ENCODE measurements around the gene TMCO4.

DNA sequence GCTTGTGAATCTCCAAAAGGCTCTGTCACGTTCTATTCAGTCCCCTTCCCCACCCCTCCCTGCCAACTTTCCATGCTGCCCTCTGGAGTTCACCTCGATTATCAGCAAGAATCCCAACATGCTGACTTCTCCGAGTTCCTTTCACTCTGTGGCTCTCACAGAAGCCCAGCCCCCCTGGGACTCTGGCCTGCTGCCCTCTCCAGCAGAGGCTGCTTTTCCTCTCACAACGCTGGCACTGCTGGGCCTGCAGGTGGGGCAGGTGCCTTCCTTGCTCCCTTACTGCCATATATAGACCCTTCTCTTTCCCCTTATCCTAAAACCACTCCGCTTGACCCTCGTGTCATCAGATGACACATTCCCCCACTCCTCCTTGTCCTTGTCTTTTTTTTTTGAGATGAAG lies 25.6 kb upstream of the TMCO4 start:
- no peak for TF ChIP-seq CTCF (tag by site-specific recombination; IDR thresholded peaks at IDR 0.05)
- TF ChIP-seq KLF16 (tag by site-specific recombination; IDR thresholded peaks at IDR 0.05), result no peak
- no peak for TF ChIP-seq ZNF623 (tag by site-specific recombination; IDR thresholded peaks at IDR 0.05)
- TF ChIP-seq BCL11A (tag by site-specific recombination; IDR thresholded peaks at IDR 0.05; ENCODE audit: low read depth), result no peak
- no peak for TF ChIP-seq ZNF23 (tag by site-specific recombination; IDR thresholded peaks at IDR 0.05; ENCODE audit: borderline replicate concordance)
- TF ChIP-seq ZNF133 (tag by site-specific recombination; IDR thresholded peaks at IDR 0.05), result no peak
- TF ChIP-seq ZNF549 (tag by site-specific recombination; IDR thresholded peaks at IDR 0.05), result no peak
- no peak for TF ChIP-seq REST (tag by site-specific recombination; IDR thresholded peaks at IDR 0.05)
- no peak for TF ChIP-seq ZNF114 (tag by site-specific recombination; IDR thresholded peaks at IDR 0.05)
- no peak for TF ChIP-seq YY2 (tag by site-specific recombination; IDR thresholded peaks at IDR 0.05)
- no peak for TF ChIP-seq ZNF600 (tag by site-specific recombination; IDR thresholded peaks at IDR 0.05)
- no peak for TF ChIP-seq REPIN1 (tag by site-specific recombination; IDR thresholded peaks at IDR 0.05; ENCODE audit: low read depth)
